Caki2 (cell line): ENCODE measurements around the gene NOD2. TPM values are rescaled to one million over a fixed set of nuclear protein-coding genes. Genes with fewer than 3 reads are reported as not detected.

Source experiments
- total RNA-seq: library from RNA; depleted of rRNA; stranded (reverse); fragments of >200 nt; shearing (Covaris generic); gene quantifications from 2 replicates; pipeline ENCODE4 v1.2.3, GENCODE V29; 2014; ENCODE audit warnings: low replicate concordance; rRNA removed

NOD2 gene
- total RNA-seq, 1 experiment from 2014 or later, result not detected

Other genes starting within 250 kb of the NOD2 start
- under 0.01 TPM in 1 of 2 replicates, not detected in the other for gene NKD1, start 145.2 kb upstream of the NOD2 start, total RNA-seq
- gene SNX20, start 12.3 kb upstream of the NOD2 start, total RNA-seq, result not detected in 2 replicates
- gene CYLD, start 48.5 kb downstream of the NOD2 start, total RNA-seq, result 6.2 and 19.5 TPM in 2 replicates